ENCODE data around the gene ADGRD2. TPM values are rescaled to one million over a fixed set of nuclear protein-coding genes. Genes with fewer than 3 reads are reported as not detected.

Gene ADGRD2
- total RNA-seq, 1 donor = not detected

DNA sequence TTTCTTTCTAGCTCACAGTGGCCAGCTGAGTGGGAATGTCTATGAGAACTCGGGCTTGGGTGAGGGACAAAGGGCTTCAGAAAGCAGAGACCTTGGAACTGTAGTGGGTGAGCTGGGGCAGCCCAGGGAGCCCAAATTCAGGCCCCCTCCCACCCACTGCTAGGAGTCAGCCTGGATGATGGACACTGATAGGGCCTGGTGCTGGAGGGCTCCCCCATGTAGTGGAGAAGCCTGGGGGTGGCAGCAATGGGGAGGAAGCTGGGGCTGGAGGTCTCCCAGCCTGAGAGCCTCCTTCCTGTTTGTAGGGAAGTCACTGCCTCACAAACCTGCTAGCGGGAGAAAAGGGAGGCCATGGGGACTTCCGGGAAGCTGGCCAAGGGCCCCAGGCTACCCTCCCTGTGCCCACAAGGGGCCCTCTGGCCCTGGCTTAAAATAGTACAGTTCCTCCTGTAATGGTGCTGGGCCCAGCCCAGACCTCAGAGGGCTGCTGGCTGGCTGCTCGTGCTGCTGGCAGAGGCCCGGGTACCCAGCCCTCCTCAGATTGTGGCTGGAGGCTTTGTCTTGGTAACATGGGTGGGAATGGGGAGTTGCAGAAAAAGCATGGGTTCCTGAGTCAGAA, 63.2 kb downstream of the ADGRD2 start:
- no peak for DNase-seq (ENCODE audit: low read depth)
- TF ChIP-seq, protein P1, sequence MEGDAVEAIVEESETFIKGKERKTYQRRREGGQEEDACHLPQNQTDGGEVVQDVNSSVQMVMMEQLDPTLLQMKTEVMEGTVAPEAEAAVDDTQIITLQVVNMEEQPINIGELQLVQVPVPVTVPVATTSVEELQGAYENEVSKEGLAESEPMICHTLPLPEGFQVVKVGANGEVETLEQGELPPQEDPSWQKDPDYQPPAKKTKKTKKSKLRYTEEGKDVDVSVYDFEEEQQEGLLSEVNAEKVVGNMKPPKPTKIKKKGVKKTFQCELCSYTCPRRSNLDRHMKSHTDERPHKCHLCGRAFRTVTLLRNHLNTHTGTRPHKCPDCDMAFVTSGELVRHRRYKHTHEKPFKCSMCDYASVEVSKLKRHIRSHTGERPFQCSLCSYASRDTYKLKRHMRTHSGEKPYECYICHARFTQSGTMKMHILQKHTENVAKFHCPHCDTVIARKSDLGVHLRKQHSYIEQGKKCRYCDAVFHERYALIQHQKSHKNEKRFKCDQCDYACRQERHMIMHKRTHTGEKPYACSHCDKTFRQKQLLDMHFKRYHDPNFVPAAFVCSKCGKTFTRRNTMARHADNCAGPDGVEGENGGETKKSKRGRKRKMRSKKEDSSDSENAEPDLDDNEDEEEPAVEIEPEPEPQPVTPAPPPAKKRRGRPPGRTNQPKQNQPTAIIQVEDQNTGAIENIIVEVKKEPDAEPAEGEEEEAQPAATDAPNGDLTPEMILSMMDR (IDR thresholded peaks at IDR 0.05; ENCODE audit: insufficient read depth, low read length) = no peak
- no peak overlapping the region for H3K4me3 ChIP-seq (ENCODE audit: low read depth, low read length)

DNA sequence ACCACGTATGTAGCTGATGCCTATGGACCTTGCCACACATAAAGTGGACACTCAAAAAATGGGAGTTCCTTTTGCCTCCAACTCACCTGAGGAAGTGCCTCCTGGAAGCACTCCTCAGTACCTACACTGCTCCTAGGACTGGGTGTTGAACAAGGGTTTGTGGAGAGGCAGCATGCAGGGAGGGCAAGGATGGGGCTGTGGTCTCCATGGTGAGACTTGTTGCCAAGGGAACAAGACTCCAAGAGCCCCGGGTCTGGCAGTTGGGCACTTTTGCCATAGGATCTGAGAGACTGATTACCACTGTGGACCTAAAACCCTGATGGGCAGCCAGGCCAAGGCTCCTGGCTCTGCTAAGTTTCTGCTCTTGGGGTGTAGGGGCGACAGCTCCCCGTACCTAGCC, 63.9 kb downstream of the ADGRD2 start:
- H3K4me3 ChIP-seq (ENCODE audit: low read depth, low read length) = no peak overlapping the region
- no peak for DNase-seq (ENCODE audit: low read depth)
- TF ChIP-seq, protein P1 (IDR thresholded peaks at IDR 0.05; ENCODE audit: insufficient read depth, low read length) = no peak

DNA sequence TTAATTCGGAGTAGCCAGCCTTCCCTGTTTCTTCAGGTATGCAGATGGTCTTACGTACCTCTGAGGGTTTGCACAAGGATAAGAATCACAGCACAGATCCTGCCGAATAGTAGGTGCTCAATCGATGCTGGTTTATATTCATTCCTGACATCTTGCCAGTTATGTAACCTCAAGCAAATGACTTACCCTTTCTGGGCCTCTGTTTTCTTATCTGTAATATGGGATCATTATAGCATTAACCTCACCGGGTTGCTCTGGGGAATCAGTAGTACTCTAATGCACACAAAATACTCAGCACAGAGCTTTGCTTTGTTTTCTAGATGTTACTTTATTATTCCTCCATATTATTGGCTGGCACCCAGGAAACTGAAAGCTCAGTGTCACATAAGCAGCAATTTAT, 64.6 kb downstream of the ADGRD2 start:
- TF ChIP-seq, protein P1 (IDR thresholded peaks at IDR 0.05; ENCODE audit: insufficient read depth, low read length) = no peak
- H3K4me3 ChIP-seq (ENCODE audit: low read depth, low read length) = no peak overlapping the region
- no peak for DNase-seq (ENCODE audit: low read depth)

DNA sequence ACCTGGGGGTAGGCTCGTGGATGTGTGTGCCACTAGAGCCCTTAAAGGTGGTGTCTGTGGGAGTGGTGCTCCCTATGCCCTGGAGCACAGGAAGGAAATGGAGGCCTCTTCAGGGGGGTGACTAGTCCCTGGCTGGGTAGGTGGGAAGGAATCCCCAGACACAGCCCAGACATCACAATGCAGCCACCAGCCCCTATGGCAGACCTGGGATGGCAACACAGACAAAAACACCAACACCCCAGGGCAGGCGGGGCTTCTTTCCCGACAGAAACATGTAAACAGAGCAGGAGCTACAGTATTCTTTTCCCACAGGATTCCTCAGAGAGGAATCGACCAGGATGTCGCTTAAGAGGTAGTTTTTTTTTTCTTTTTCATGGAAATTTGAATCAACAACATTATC, 67.3 kb downstream of the ADGRD2 start:
- TF ChIP-seq, protein P1 (IDR thresholded peaks at IDR 0.05; ENCODE audit: insufficient read depth, low read length) = no peak
- DNase-seq (ENCODE audit: low read depth) = no peak
- no peak overlapping the region for H3K4me3 ChIP-seq (ENCODE audit: low read depth, low read length)

DNA sequence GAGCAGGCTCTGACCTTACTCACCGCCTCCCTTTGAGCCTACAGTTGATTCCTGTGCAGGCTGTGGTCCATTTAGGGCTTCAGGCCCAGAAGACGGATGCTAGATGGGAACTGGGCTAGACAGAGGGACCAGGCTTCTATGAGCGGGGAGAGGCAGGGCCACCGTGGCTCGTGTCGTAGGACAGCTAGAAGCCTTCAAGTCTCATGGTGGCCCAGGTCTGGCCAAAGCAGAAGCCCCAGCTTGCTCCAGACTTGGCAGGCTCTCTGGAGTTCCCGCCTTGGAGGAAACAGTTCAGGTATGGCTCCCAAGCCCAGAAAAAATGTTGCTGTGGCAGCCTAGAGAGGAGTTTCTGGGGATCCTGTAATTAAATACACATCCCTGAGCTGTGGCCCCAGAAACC, 67.9 kb downstream of the ADGRD2 start:
- TF ChIP-seq, protein P1 (IDR thresholded peaks at IDR 0.05; ENCODE audit: insufficient read depth, low read length) = no peak
- H3K4me3 ChIP-seq (ENCODE audit: low read depth, low read length) = no peak overlapping the region
- DNase-seq (ENCODE audit: low read depth) = no peak

DNA sequence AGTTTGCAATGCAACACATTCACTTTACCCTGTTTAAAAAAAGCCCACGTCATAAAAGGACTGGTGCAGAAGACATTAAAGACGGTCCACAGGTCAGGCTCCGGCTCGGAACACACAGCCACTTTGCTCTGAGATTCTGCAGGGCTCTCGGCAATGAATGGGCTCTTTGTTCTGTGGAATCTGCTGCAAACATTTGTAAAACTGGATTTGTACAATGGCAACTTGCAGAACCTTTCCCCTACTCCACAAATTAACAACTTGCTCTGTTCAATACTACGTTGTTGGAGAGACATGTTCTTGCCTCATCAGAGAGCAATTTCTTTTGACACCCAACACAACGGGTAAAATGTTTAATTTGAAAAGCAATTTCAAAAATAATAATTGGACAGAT, 70.0 kb downstream of the ADGRD2 start:
- DNase-seq (ENCODE audit: low read depth) = no peak
- TF ChIP-seq, protein P1 (IDR thresholded peaks at IDR 0.05; ENCODE audit: insufficient read depth, low read length) = no peak
- no peak overlapping the region for H3K4me3 ChIP-seq (ENCODE audit: low read depth, low read length)

DNA sequence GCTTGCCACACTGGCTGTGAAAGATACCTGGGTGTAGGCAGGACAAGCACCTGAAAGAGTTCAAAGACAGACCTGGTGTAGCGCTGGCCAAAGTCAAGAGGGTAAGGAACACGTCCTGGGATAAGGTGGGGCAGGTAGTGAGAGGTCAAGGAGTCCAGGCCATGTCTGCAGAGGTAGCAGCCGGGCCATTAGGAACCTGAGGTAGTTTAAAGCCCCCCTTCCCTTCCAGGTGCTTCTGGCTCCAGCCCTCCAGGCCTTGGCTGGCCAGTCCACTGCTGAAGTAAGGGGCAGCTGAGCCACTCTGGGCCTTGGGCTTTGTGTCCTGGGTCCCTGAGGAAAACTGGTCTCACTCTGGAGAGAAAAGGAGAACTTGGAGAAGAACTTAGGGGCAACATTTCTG, 70.9 kb downstream of the ADGRD2 start:
- no peak for DNase-seq (ENCODE audit: low read depth)
- TF ChIP-seq, protein P1 (IDR thresholded peaks at IDR 0.05; ENCODE audit: insufficient read depth, low read length) = no peak
- H3K4me3 ChIP-seq (ENCODE audit: low read depth, low read length) = no peak overlapping the region
